HEK293 (cell line): ENCODE results near the gene MALAT1.

Experiments used
- CTCF ChIP-seq: fragments of 450-650 bp; formaldehyde crosslinking; IDR thresholded peaks from 2 replicates; pipeline ENCODE4 v1.5.1; 2016; ENCODE audit warnings: missing biosample characterization, missing genetic modification characterization
- SETDB1 ChIP-seq: IDR thresholded peaks from one replicate; pipeline ENCODE4 v1.6.1; 2017; ENCODE audit warnings: mild to moderate bottlenecking, low read length, moderate library complexity, mixed read lengths; ENCODE audit not compliant: insufficient read length
- ZNF629 ChIP-seq: fragments of 450-650 bp; formaldehyde crosslinking; IDR thresholded peaks from 2 replicates; pipeline ENCODE4 v1.5.1; 2017; ENCODE audit warnings: missing biosample characterization, missing genetic modification characterization
- ZSCAN18 ChIP-seq: fragments of 450-650 bp; formaldehyde crosslinking; IDR thresholded peaks from 2 replicates; pipeline ENCODE4 v1.5.1; 2016; ENCODE audit warnings: missing biosample characterization, missing genetic modification characterization

- no peak for TF ChIP-seq ZNF629 (tag by site-specific recombination)
- TF ChIP-seq ZSCAN18 (tag by site-specific recombination) = no peak
- TF ChIP-seq CTCF (tag by site-specific recombination) = no peak
- TF ChIP-seq SETDB1 = no peak
These were observed 27.0 kb downstream of the MALAT1 start for GRCh38 chr11:65525546-65526480.
